GM13976 (cell line): Measurements from ENCODE around the gene LGMN.

Experiments used
- DNase-seq: peaks from one replicate; pipeline ENCODE4 v3.0.0; 2012; ENCODE audit warnings: low spot score
- CTCF ChIP-seq: IDR thresholded peaks from 2 replicates; pipeline ENCODE4 v1.5.1; 2012; ENCODE audit warnings: borderline replicate concordance, mild to moderate bottlenecking; ENCODE audit not compliant: insufficient read depth; ENCODE audit errors: extremely low read depth, missing control alignments, control extremely low read depth
- in situ Hi-C: fragments of 300-500 bp; cut with MboI; formaldehyde crosslinking; loops from one replicate; pipeline ENCODE4 v1.12.0; 2022; ENCODE audit warnings: low sequenced_read_pairs, mixed read lengths, inconsistent platforms; ENCODE audit not compliant: unreplicated experiment

Gene LGMN

GRCh38 chr14:92698393-92698792 lies 50.0 kb downstream of the LGMN start:
- DNase-seq, result no peak
- no peak for TF ChIP-seq CTCF
- in situ Hi-C loops, result loop anchor here (25.0 kb wide), 1 partner anchor 561 kb away; no protein-coding TSS in a partner anchor

GRCh38 chr14:92696366-92696765 lies 52.1 kb downstream of the LGMN start:
- DNase-seq, result no peak
- in situ Hi-C loops, result loop anchor here (25.0 kb wide), 1 partner anchor 559 kb away; no protein-coding TSS in a partner anchor
- no peak for TF ChIP-seq CTCF

- in situ Hi-C loops, result loop anchor here (25.0 kb wide), 1 partner anchor 558 kb away; no protein-coding TSS in a partner anchor
- DNase-seq, result no peak
- no peak for TF ChIP-seq CTCF
These were observed 52.9 kb downstream of the LGMN start for GRCh38 chr14:92695562-92695961.

- TF ChIP-seq CTCF, result no peak
- DNase-seq, result no peak
- in situ Hi-C loops, result loop anchor here (25.0 kb wide), 1 partner anchor 558 kb away; no protein-coding TSS in a partner anchor
These were observed 53.6 kb downstream of the LGMN start for GRCh38 chr14:92694807-92695206.

- in situ Hi-C loops, result loop anchor here (25.0 kb wide), 1 partner anchor 557 kb away; no protein-coding TSS in a partner anchor
- DNase-seq, result no peak
- TF ChIP-seq CTCF, result no peak
These were observed 54.2 kb downstream of the LGMN start for GRCh38 chr14:92693998-92694795.

GRCh38 chr14:92692822-92693226 lies 55.6 kb downstream of the LGMN start:
- in situ Hi-C loops, result loop anchor here (25.0 kb wide), 1 partner anchor 556 kb away; no protein-coding TSS in a partner anchor
- no peak for DNase-seq
- no peak for TF ChIP-seq CTCF
